PC-3 (cell line): ENCODE data around the gene TFE3.

Source experiments
- CTCF ChIP-seq: fragments of 300-600 bp; sonication (generic); conservative IDR thresholded peaks from 2 replicates; pipeline ENCODE4 v1.5.1; 2017; ENCODE audit warnings: antibody characterized with exemption, low read depth, mild to moderate bottlenecking, low read length
- EZH2 ChIP-seq: fragments of 300-600 bp; sonication (generic); IDR thresholded peaks from one replicate; pipeline ENCODE4 v1.6.1; 2017; ENCODE audit warnings: antibody characterized with exemption, mild to moderate bottlenecking, low read length; ENCODE audit not compliant: unreplicated experiment

- TF ChIP-seq CTCF (no peak), EZH2 (no peak)
Measured at GRCh38 chrX:49053223-49054072, 10.3 kb upstream of the TFE3 start.
